H9 (cell line): ENCODE data around the gene LYPD5. TPM values are rescaled to one million over a fixed set of nuclear protein-coding genes. Genes with fewer than 3 reads are reported as not detected.

Experiments
- DNase-seq: peaks from one replicate; pipeline ENCODE4 v3.0.0-alpha.2; 2017
- H2AFZ ChIP-seq: one replicate; pipeline ENCODE4 v1.6.1; 2013; ENCODE audit warnings: mild to moderate bottlenecking, low read length, control low read depth, moderate library complexity
- H2AK5ac ChIP-seq: 2 replicates; pipeline ENCODE4 v1.6.1; 2013; ENCODE audit warnings: low read length, control low read depth, mixed read lengths; ENCODE audit not compliant: insufficient read length
- H2BK120ac ChIP-seq: one replicate; pipeline ENCODE4 v1.6.1; 2013; ENCODE audit warnings: low read depth, mild to moderate bottlenecking, low read length, control low read depth, inconsistent platforms; ENCODE audit not compliant: poor library complexity, severe bottlenecking
- H2BK12ac ChIP-seq: 2 replicates; pipeline ENCODE4 v1.6.1; 2013; ENCODE audit warnings: low read length, control low read depth, mixed read lengths, low read depth; ENCODE audit not compliant: insufficient read length
- H2BK15ac ChIP-seq: 2 replicates; pipeline ENCODE4 v1.6.1; 2013; ENCODE audit warnings: low read depth, low read length, control low read depth
- H2BK20ac ChIP-seq: one replicate; pipeline ENCODE4 v1.6.1; 2013; ENCODE audit warnings: low read depth, mild to moderate bottlenecking, low read length, control low read depth, inconsistent platforms; ENCODE audit not compliant: poor library complexity, severe bottlenecking
- H2BK5ac ChIP-seq: 2 replicates; pipeline ENCODE4 v1.6.1; 2013; ENCODE audit warnings: low read length, control low read depth, mixed read lengths; ENCODE audit not compliant: insufficient read length
- H3K14ac ChIP-seq: 2 replicates; pipeline ENCODE4 v1.6.1; 2013; ENCODE audit warnings: low read length, control low read depth; ENCODE audit not compliant: insufficient read depth
- H3K18ac ChIP-seq: 2 replicates; pipeline ENCODE4 v1.6.1; 2013; ENCODE audit warnings: low read depth, mild to moderate bottlenecking, mixed read lengths, low read length, control low read depth; ENCODE audit not compliant: insufficient read length
- H3K23ac ChIP-seq: 2 replicates; pipeline ENCODE4 v1.6.1; 2013; ENCODE audit warnings: low read length, control low read depth, mixed read lengths, low read depth; ENCODE audit not compliant: insufficient read length
- H3K23me2 ChIP-seq: 2 replicates; pipeline ENCODE4 v1.6.1; 2013; ENCODE audit warnings: low read depth, mild to moderate bottlenecking, mixed read lengths, low read length, control low read depth; ENCODE audit not compliant: insufficient read length, poor library complexity, severe bottlenecking
- H3K27ac ChIP-seq: 2 replicates; pipeline ENCODE4 v1.5.1; 2013; ENCODE audit warnings: low read length, control low read depth, mixed read lengths, low read depth; ENCODE audit not compliant: insufficient read length
- H3K27me3 ChIP-seq: 2 replicates; pipeline ENCODE4 v1.6.1; 2013; ENCODE audit warnings: low read length, control low read depth, inconsistent platforms; ENCODE audit not compliant: insufficient read depth
- H3K4ac ChIP-seq: 2 replicates; pipeline ENCODE4 v1.6.1; 2013; ENCODE audit warnings: low read depth, mild to moderate bottlenecking, control low read depth, inconsistent platforms, low read length, moderate library complexity
- H3K4me1 ChIP-seq: 2 replicates; pipeline ENCODE4 v1.6.1; 2013; ENCODE audit warnings: low read length, control low read depth, inconsistent platforms; ENCODE audit not compliant: insufficient read depth
- H3K4me2 ChIP-seq: 2 replicates; pipeline ENCODE4 v1.6.1; 2013; ENCODE audit warnings: low read length, control low read depth, mixed read lengths; ENCODE audit not compliant: insufficient read length, insufficient read depth
- H3K56ac ChIP-seq: 2 replicates; pipeline ENCODE4 v1.6.1; 2013; ENCODE audit warnings: low read depth, mild to moderate bottlenecking, mixed read lengths, low read length, control low read depth; ENCODE audit not compliant: insufficient read length
- H3K79me1 ChIP-seq: 2 replicates; pipeline ENCODE4 v1.6.1; 2013; ENCODE audit warnings: low read depth, mild to moderate bottlenecking, moderate library complexity, low read length, control low read depth, inconsistent platforms; ENCODE audit not compliant: insufficient read depth, poor library complexity, severe bottlenecking
- H3K79me2 ChIP-seq: 2 replicates; pipeline ENCODE4 v1.6.1; 2013; ENCODE audit warnings: low read length, control low read depth, inconsistent platforms; ENCODE audit not compliant: insufficient read depth
- H3K9ac ChIP-seq: 2 replicates; pipeline ENCODE4 v1.6.1; 2013; ENCODE audit warnings: low read length, control low read depth, mixed read lengths; ENCODE audit not compliant: insufficient read length; ENCODE audit errors: extremely low read depth
- H3K9me3 ChIP-seq: one replicate; pipeline ENCODE4 v1.6.1; 2013; ENCODE audit warnings: low read depth, low read length, inconsistent platforms; ENCODE audit not compliant: control insufficient read depth
- H3T11ph ChIP-seq: one replicate; pipeline ENCODE4 v1.6.1; 2013; ENCODE audit warnings: mild to moderate bottlenecking, low read length, control low read depth, inconsistent platforms
- H4K20me1 ChIP-seq: one replicate; pipeline ENCODE4 v1.6.1; 2013; ENCODE audit not compliant: control insufficient read depth, insufficient read length, insufficient read depth
- H4K5ac ChIP-seq: 2 replicates; pipeline ENCODE4 v1.6.1; 2013; ENCODE audit warnings: low read depth, mild to moderate bottlenecking, mixed read lengths, low read length, control low read depth; ENCODE audit not compliant: insufficient read length
- H4K8ac ChIP-seq: replicated peaks from 2 replicates; pipeline ENCODE4 v1.6.1; 2013; ENCODE audit warnings: low read length, control low read depth, mixed read lengths, low read depth; ENCODE audit not compliant: insufficient read length
- H4K91ac ChIP-seq: 2 replicates; pipeline ENCODE4 v1.6.1; 2013; ENCODE audit warnings: low read depth, mild to moderate bottlenecking, moderate library complexity, mixed read lengths, low read length, control low read depth; ENCODE audit not compliant: insufficient read length
- H3K27ac Mint-ChIP-seq, 3 experiments: 2 replicates in 2 of 3; 3 replicates in 1 of 3; pipeline ENCODE4 v1.8.0; 2020 to 2021; ENCODE audit warnings: mixed read lengths in 3 of 3, mild to moderate bottlenecking in 1 of 3, moderate library complexity in 1 of 3
- H3K27me3 Mint-ChIP-seq: 2 replicates; pipeline ENCODE4 v1.8.0; 2021; ENCODE audit warnings: low read depth, mild to moderate bottlenecking, moderate library complexity, mixed read lengths
- H3K36me3 Mint-ChIP-seq, 3 experiments: 2 replicates in 2 of 3; 3 replicates in 1 of 3; pipeline ENCODE4 v1.8.0; 2020 to 2021; ENCODE audit warnings: low read depth in 3 of 3, mixed read lengths in 3 of 3; ENCODE audit not compliant: insufficient read depth in 1 of 3
- H3K4me1 Mint-ChIP-seq, 2 experiments: 2 replicates each; pipeline ENCODE4 v1.8.0; 2020; ENCODE audit warnings: mixed read lengths in 2 of 2
- H3K4me3 Mint-ChIP-seq, 2 experiments: 2 replicates in 1 of 2; 3 replicates in 1 of 2; pipeline ENCODE4 v1.8.0; 2020 to 2021; ENCODE audit warnings: mild to moderate bottlenecking in 2 of 2, mixed read lengths in 2 of 2, moderate library complexity in 1 of 2
- H3K9me3 Mint-ChIP-seq, 2 experiments: 2 replicates in 1 of 2; 3 replicates in 1 of 2; pipeline ENCODE4 v1.8.0; 2020; ENCODE audit warnings: mild to moderate bottlenecking in 2 of 2, mixed read lengths in 2 of 2, moderate library complexity in 1 of 2
- CTCF ChIP-seq: fragments of 200-600 bp; sonication (generic); conservative IDR thresholded peaks from 3 replicates; pipeline ENCODE4 v1.8.0; 2021; ENCODE audit warnings: antibody characterized with exemption, mild to moderate bottlenecking
- WGBS: extraction: QIAGEN DNeasy Blood & Tissue Kit; methylation state at CpG from one replicate; pipeline ENCODE4 v1.1.7; 2013; ENCODE audit warnings: missing lambda C conversion rate, low lambda C conversion rate, mixed read lengths; ENCODE audit not compliant: insufficient read length; ENCODE audit errors: extremely low coverage; 5-methylcytosine and 5-hydroxymethylcytosine counted together
- total RNA-seq: library from RNA; stranded (reverse); gene quantifications from 2 replicates; pipeline ENCODE4 v1.2.1, GENCODE V29; 2021

LYPD5 gene
- total RNA-seq, 1 experiment from 2014 or later = 0.50 TPM

- H3K4me1 Mint-ChIP-seq = no peaks in the 10 kb centered on the region
- no peaks in the 10 kb centered on the region for H3K9me3 ChIP-seq
- no peaks in the 10 kb centered on the region for H3K23me2 ChIP-seq
- peaks cover 37% of the 10 kb centered on the region for H3K27me3 Mint-ChIP-seq
- no peak overlapping the region for H2AFZ ChIP-seq
- WGBS = no CpG with 5 or more reads among the region's 3 CpGs
- no peak overlapping the region for H4K8ac ChIP-seq
- no peak overlapping the region for H3K4me3 Mint-ChIP-seq
- no peak overlapping the region for H3K56ac ChIP-seq
- H2BK12ac ChIP-seq = no peak overlapping the region
- H3K9ac ChIP-seq = no peak overlapping the region
- H3K23ac ChIP-seq = no peak overlapping the region
- no peak overlapping the region for H2BK15ac ChIP-seq
- H2BK20ac ChIP-seq = no peak overlapping the region
- H3K18ac ChIP-seq = no peak overlapping the region
- no peak overlapping the region for H3T11ph ChIP-seq
- H2BK5ac ChIP-seq = no peak overlapping the region
- no peak overlapping the region for H3K14ac ChIP-seq
- no peaks in the 10 kb centered on the region for H3K27me3 ChIP-seq
- H3K4ac ChIP-seq = no peak overlapping the region
- H4K91ac ChIP-seq = no peak overlapping the region
- DNase-seq = no peak
- no peaks in the 10 kb centered on the region for H3K9me3 Mint-ChIP-seq
- no peaks in the 10 kb centered on the region for H3K4me1 ChIP-seq
- no peak overlapping the region for H4K5ac ChIP-seq
- no peaks in the 10 kb centered on the region for H4K20me1 ChIP-seq
- no peaks in the 10 kb centered on the region for H3K79me2 ChIP-seq
- H3K36me3 Mint-ChIP-seq = no peaks in the 10 kb centered on the region
- H3K27ac ChIP-seq = no peak overlapping the region
- no peak overlapping the region for H3K4me2 ChIP-seq
- no peak for TF ChIP-seq CTCF
- no peak overlapping the region for H3K27ac Mint-ChIP-seq
- no peak overlapping the region for H2BK120ac ChIP-seq
- H3K79me1 ChIP-seq = no peaks in the 10 kb centered on the region
- no peak overlapping the region for H2AK5ac ChIP-seq
These were observed 11.7 kb downstream of the LYPD5 start for GRCh38 chr19:43790587-43790986.
